Hippocampal formation (tissue), 2 donors: ENCODE results near the gene PSKH1.
A peak's percentile ranks its signal among the peaks of the same experiment; 100 is the strongest.
"Not testable (repeated sequence)": the region's sequence is repeated elsewhere in the genome, so short reads cannot be mapped to it uniquely, and the experiment has no call there.

Experiments used
- DNase-seq, 2 donors: peaks; one replicate each; lab custom pipeline; 2025; lab: John Stamatoyannopoulos, UW

PSKH1 gene

GRCh38 chr16:67961551-67961957 lies 68.5 kb downstream of the PSKH1 start:
- DNase-seq = no peak

GRCh38 chr16:67962135-67962534 lies 69.1 kb downstream of the PSKH1 start:
- no peak for DNase-seq

DNA sequence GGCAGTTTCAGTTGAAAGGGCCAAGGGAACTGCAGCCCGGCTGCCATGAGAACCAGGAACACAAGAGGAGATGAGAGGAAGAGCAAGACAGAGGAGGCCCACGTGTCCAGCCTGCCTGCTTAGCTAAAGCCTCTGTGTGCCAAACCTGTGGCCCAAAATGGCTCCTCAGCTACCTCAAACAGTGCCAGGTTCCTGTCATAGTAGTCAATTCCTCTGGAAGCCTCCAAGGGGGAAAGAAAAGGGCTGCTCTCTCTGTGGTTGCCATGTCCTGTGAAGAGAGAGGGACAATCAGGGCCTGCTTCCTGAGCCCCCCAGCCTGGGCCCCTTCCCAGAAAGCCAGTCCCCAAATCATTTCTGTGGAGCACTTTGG lies 70.2 kb downstream of the PSKH1 start:
- no peak for DNase-seq

DNA sequence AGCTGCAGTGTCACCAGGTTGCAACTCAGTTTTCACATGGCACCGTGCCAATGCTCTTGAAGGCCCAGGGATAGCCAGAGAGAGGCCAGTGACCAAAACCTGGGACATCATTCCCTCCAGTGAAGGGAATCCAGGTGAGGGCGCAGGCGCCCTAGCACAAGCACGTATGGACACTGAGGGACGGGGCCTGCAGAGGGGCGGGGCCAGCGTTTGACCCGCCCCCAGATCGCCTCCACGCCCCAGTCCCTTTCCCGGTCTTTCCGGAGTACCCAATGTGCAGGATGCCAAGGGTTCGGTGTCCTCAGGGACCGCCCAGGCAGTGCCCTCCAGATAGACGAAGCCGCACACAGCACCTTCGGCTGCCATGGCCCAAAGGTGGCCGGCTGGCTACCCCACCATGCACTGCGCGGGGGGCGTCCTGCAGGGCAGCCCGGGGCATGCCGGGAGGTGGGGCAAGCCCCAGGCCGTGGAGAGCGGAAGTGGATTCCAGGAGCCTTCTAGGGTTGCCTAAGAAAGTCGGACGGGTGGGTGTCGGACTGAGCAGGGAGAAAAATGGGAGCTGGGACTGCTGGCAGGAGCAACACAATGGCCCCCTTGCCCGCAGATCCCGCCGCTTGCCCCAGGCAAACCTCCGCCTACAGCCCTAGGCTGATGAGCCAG lies 70.7 kb downstream of the PSKH1 start:
- DNase-seq = no peak

DNA sequence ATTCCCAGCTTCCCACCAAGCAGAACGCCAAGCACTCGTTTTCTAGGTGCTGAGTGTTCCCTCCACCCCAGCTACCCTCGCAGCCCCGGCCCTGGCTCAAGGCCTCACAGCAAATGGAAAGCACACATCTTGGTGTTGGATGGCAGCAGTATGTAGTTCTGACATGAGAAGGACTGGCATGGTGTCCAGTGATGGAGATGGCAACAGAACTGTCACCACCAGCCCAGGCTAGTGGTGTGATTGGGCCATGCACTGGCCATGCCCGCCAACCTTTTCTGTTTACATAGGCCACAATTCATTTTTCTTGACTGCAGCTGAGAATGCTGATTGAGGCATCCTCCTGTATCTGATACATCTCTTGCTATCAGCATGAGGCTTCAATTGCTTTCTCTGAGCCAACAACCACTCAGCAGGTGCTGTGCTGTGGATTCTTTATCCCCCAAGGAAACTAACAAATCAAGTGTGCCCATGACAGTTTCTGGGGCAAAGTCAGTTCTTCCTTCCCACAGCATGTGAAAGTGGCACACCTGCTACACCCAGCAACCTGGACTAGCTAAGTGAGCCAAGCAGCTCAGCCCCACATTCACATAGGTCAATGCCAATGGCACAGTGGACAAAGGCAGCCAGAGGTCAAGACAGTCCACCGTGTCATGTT lies 71.5 kb downstream of the PSKH1 start:
- no peak for DNase-seq

DNA sequence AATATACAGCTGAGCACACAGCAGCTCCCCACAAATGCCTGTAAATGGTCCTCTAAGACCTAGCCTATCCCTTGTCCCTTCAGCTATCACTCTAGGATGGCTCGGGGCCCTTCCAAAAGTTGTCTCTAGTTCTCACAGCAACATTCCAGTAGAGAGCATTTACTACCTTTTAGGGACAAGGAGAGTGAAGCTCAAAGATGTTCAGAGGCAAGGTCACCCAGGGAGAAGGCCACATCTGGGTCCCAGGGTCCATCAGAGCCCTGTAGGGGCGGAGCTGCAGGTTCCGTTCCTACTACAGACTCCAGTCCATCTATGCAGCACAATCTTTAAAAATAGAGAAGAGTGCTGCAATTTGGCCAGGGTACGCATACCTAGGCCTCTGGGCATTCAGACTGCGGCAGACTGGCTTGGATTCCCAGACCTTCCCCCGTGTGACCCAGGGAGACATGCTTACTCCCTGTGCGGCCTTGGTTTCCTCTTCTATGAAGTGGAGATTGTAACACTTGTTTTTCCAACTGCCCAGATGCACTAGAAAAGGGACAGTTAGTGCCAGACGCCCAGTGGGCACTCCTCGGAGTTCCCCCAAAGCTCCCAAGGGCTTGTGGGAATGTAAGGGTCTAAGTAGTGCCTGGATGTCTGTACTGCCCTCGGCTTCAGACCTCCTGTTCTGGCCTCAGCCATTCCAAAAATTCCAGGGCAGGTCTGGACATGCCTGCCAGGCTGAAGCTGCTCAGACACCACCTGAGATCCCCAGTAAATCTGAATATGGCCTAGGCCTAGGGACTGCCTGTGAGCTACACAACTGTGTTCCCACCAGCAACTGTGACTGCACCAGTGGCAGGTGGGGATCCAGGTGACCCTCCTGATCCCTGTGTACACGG lies 72.9 kb downstream of the PSKH1 start:
- no peak for DNase-seq

DNA sequence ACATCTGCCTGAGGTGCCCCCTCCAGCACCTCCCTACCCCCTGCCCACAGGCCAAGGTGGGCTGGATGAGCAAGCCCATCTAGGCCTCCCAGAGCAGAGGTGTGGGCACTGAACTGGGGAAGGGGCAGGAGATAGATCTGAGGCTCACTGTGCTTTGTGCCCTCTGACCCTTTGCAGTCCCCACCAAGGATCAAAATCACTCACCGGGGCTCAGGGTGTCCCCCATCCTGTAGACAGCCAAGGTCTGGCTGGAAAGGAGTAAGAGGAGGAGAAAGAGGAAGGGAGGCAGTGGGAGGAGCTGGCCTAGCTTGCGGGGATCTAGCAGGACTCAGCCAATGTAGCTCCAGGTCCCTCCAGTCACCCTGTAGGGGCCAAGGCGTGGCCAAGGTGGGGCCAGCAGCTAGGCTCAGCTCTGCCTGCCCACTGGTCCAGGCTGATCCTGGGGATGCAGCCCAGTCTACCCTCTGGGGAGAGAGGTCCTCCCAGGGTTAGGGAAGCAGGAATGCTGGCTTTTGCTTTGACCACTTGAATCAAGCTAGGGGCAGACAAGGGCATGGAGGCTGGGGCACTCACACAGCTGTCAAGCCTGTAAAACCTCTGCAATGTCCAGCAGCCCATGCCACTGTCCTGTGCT lies 73.6 kb downstream of the PSKH1 start:
- DNase-seq = no peak

DNA sequence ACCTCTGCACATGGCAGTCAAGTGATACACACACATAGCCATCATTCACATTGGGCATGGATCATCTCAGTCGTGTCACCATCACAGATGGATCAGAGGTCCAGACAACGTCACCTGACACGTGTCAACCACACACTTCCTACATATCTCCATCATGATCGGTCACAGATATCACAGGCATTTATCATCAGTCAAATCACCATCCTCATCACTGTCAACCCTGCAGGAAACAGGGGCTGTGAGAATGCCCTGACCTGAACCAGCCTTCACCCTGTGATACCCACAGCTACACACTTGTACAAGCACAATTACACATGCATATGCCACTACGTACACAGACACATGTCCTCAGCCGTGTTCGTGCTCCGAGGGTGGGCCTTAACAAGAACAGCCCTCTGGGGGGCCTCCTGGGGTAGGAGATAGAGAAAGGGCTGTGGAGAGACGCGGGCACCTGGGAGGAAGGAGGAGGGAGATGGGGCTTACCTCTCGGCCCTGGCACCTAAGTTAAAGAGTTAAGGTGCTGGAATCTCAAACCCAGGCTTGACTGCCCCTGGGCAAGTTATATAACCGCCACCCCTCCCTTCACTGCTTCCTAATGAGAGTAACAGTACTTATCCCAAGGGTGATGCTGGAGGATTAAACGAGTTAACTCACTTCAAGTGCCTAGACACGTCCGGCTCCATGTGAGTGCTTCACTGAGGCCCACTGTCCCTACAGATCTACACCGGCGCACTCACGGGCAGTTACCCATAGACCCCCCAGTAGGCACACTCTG lies 74.3 kb downstream of the PSKH1 start:
- no peak for DNase-seq

GRCh38 chr16:67967958-67968399 lies 74.9 kb downstream of the PSKH1 start:
- no peak for DNase-seq

DNA sequence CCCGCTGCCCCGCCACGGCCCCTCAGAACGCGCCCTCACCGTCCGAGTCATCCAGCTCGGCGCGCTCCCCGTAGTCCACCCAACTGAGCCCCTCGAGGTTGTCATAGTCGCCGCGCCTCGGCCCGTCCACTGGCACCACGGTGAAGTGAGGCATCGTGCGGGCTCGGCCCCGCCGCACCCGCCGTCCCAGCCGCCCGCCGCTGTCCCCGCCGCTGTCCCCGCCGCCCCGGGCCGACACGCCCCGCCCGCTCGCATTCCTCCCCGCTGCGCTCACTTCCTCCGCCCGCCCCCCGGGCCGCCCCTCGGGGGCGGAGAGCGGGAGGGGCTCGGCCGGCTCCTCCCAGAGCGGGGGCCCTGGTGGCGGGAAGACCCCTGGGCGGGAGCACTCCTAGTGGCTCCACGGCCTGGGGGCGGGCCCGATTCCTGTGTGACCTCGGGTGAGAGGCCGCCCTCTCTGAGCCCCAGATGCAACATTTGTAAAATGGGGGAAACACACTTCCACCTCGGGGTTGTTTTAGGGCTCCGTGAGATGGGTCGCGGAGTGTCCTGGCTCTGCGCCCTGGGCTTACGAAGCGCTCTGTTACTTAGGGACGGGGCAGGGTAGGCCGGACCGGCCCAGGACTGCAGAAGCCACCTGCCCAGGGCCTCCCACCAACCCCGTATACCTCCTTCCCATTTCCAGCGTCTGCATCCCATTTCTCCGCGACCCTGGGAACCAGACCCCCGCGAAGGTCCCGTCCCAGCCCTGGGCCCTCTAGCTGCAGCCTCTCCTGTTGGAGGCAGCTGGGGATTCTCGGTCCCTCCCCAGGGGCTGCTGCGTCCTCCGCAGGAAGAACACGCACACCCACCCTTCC lies 75.6 kb downstream of the PSKH1 start, which contains the start of gene SLC12A4:
Gene SLC12A4 (minus strand): TSS at position 238 of the 854 bp plus-strand sequence. CDS start 84 bp downstream, at position 154.
- DNase-seq = peak in 1 of 2 donors; percentile 57

DNA sequence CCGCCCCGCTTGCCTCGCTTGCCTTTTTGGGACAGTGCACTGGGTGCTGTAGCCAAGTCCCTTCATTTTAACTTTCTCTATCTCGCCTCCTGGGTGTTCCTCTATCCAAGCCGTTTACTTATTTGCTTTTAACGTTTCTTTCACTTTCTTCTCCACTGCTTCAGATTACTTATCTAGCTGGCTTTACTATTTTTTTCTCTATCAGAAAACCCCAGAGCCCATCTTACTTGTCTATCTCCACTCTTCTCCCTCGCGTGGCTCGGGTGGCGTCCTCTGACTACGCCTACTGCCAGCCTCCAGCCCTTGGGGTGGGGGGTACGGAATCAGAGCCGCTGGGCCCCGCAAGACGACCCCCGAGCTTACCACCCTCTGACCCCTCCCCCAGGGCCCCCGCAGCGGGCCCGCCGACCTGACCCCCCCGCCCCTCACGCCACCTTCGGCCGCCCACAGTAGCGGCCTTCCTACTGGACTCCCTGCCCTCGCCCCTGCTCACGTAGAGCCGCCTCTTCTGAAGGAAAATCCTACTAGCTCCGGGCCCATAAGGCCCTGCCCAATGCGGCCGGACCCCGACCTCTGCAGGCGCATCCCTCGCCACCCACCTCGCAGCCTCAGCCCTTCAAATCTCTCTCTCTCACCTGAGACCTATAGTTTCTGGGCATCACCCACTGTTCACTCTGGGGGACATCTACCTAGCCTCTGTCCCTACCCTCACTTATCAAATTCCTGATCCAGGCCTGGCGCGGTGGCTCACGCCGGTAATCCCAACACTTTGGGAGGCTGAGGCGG lies 76.4 kb downstream of the PSKH1 start:
- no peak for DNase-seq

GRCh38 chr16:67971111-67971510 lies 78.1 kb downstream of the PSKH1 start:
- DNase-seq = no peak

GRCh38 chr16:67972285-67972684 lies 79.2 kb downstream of the PSKH1 start:
- DNase-seq = not testable (repeated sequence)

DNA sequence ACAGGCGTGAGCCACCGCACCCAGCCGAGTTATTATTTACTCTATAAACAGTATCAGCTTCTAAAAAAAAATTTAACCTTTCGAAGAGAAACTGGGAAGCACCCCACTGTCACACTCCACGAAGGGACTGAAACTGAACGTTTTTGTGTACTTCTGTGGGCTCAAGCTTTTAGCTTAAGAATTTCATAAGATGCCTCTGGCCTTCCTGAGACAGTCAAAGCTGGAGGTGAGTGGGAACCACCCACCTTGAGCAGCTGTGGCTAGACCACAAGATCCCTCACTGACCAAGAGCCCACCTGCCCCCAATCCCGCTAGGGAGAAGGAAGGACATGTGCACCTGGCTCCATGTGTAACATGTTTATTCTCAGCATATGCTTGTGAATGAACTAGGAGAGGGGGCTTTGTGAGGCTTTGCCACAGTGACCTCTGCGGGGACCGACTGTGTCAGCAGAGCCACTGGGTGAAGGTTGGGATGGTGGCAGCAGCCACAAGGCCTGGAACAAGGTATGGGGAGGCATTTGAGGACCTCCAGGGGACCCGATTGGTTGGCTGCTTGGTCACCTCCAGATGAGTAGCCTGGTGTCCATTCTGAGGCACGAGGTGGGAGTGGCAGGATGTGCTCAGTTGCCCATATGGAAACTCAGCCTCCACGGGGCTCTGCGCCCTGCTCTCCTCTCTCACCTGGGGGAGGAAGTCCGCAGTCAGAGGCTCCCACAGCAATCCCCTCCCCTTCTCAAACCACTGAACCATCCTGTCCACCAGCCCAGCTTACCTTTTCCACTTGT lies 82.5 kb downstream of the PSKH1 start:
- no peak for DNase-seq

- DNase-seq = no peak
Observed at GRCh38 chr16:67976205-67976604, 83.2 kb downstream of the PSKH1 start.

DNA sequence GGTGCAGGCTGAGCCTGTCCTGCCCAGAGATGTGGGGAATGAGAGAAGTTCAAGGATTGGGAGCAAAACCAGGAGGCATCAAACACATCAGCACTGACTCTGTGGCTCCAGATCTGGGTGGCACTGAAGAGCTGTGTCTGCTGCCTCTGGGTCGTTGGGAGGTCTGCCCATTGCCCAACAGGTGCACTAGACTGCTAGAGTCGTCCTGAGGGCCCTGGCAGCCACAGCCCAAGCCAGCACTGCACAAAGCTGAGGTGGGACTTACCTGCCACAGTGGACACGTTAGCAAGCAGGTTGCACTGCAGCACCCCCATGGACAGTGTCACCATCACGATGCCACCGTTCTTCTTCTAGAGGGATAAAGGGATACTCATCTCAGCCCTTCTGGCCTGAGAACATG lies 84.0 kb downstream of the PSKH1 start:
- DNase-seq = no peak

- no peak for DNase-seq
Observed at GRCh38 chr16:67977469-67978227, 84.6 kb downstream of the PSKH1 start.
